ENCODE measurements around the gene GON4L.
"Not testable (repeated sequence)": the region's sequence is repeated elsewhere in the genome, so short reads cannot be mapped to it uniquely, and the experiment has no call there.

Gene GON4L

DNA sequence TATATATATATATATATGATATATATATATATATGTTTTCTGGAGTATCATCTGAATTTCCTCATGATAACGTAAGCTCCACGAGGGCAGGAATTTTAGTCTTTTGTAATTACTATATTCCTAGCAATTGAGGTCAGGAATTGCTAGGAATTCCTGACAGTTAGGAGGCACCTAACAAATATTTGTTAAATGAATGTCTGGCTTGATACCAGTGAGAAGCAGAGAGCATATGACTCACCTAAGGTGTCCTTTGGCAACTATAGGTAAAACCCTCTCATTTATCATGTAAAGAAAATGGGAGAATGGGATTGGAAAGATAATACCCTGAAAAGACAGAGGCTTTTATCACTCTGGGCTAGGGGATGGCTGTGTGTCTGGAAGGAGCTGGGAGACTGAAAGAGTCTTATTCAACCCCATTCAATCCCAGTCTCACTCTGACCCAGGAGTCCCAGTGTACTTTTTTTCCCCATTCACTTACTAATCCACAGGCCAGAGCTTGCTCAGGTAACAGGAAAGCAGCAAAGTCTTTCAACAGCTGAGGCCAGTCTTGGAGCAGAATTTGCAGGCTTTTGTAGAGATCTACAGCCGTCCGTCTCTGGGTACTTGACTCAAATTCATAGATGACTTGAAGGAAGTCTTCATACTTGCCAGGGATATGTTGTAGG is 96.9 kb downstream of the GON4L start:
- H3K4me1 ChIP-seq (ENCODE audit: control insufficient read depth, low read length): no peaks in the 10 kb centered on the region
- no peak overlapping the region for H3K27ac ChIP-seq (ENCODE audit: low read depth, low read length)
- no peaks in the 10 kb centered on the region for H3K27me3 ChIP-seq (ENCODE audit: control insufficient read depth, low read length)
- no peaks in the 10 kb centered on the region for H3F3A ChIP-seq (ENCODE audit: control insufficient read depth, insufficient read depth)
- H4K20me1 ChIP-seq (ENCODE audit: control insufficient read depth, insufficient read depth, low read depth, low read length): no peaks in the 10 kb centered on the region
- H3K36me3 ChIP-seq (ENCODE audit: control insufficient read depth, low read length): peaks cover 64% of the 10 kb centered on the region
- no peaks in the 10 kb centered on the region for H3K9me2 ChIP-seq (replicated peaks; ENCODE audit: control insufficient read depth, low read length)
- H3K9me3 ChIP-seq (ENCODE audit: control insufficient read depth, insufficient read depth, low read length): no peaks in the 10 kb centered on the region
- TF ChIP-seq, protein P1, sequence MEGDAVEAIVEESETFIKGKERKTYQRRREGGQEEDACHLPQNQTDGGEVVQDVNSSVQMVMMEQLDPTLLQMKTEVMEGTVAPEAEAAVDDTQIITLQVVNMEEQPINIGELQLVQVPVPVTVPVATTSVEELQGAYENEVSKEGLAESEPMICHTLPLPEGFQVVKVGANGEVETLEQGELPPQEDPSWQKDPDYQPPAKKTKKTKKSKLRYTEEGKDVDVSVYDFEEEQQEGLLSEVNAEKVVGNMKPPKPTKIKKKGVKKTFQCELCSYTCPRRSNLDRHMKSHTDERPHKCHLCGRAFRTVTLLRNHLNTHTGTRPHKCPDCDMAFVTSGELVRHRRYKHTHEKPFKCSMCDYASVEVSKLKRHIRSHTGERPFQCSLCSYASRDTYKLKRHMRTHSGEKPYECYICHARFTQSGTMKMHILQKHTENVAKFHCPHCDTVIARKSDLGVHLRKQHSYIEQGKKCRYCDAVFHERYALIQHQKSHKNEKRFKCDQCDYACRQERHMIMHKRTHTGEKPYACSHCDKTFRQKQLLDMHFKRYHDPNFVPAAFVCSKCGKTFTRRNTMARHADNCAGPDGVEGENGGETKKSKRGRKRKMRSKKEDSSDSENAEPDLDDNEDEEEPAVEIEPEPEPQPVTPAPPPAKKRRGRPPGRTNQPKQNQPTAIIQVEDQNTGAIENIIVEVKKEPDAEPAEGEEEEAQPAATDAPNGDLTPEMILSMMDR (IDR thresholded peaks at IDR 0.05; ENCODE audit: low read depth, low read length, poor library complexity, severe bottlenecking): no peak
- no peak for TF ChIP-seq EZH2phosphoT487 (IDR thresholded peaks at IDR 0.05; ENCODE audit: borderline replicate concordance, low read length)
- H3K4me2 ChIP-seq (ENCODE audit: low read length): no peak overlapping the region
- no peak overlapping the region for H3K4me3 ChIP-seq (ENCODE audit: low read length)
- no peaks in the 10 kb centered on the region for H3K79me2 ChIP-seq (ENCODE audit: control insufficient read depth, low read length)

DNA sequence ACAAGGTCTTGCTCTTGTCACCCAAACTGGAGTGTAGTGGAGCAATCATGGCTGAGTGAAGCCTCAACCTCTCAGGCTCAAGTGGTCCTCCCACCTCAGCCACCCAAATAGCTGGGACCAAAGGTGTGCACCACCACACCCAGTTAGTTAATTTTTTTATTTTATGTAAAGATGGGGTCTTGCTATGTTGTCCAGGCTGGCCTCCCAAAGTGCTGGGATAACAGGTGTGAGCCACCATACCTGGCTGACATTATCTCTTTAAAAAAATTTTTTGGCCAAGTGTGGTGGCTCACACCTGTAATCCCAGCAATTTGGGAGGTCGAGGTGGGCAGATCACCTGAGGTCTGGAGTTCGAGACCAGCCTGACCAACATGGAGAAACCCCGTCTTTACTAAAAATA is 98.0 kb downstream of the GON4L start:
- H3K79me2 ChIP-seq (ENCODE audit: control insufficient read depth, low read length); H3F3A ChIP-seq (ENCODE audit: control insufficient read depth, insufficient read depth); H4K20me1 ChIP-seq (ENCODE audit: control insufficient read depth, insufficient read depth, low read depth, low read length); H3K4me3 ChIP-seq (ENCODE audit: low read length); H3K27ac ChIP-seq (ENCODE audit: low read depth, low read length); H3K9me3 ChIP-seq (ENCODE audit: control insufficient read depth, insufficient read depth, low read length); H3K4me2 ChIP-seq (ENCODE audit: low read length); H3K27me3 ChIP-seq (ENCODE audit: control insufficient read depth, low read length); H3K9me2 ChIP-seq (replicated peaks; ENCODE audit: control insufficient read depth, low read length); H3K4me1 ChIP-seq (ENCODE audit: control insufficient read depth, low read length): not testable (repeated sequence)
- peaks cover 63% of the 10 kb centered on the region for H3K36me3 ChIP-seq (ENCODE audit: control insufficient read depth, low read length)

DNA sequence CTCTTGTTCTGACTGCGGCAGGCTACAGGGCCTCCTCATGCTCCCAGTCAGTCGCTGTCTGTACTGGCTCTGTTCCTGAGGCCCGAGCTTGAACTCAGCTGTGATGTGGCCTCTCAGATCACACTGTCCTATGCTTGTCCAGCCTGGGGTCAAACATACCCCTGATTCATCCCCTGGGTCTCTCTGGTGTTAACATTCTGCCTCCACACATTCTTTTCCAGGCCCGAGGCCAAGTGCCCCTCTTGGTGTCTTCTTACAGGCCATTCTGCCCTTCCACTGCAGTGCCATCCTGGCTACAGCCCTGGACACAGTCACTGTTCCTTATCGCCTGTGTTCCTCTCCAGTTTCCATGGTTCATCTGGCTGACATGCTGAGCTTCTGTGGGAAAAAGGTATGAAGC is 108.9 kb downstream of the GON4L start:
- H3K4me1 ChIP-seq (ENCODE audit: control insufficient read depth, low read length); H3F3A ChIP-seq (ENCODE audit: control insufficient read depth, insufficient read depth); H3K4me2 ChIP-seq (ENCODE audit: low read length); H3K9me2 ChIP-seq (replicated peaks; ENCODE audit: control insufficient read depth, low read length); H3K4me3 ChIP-seq (ENCODE audit: low read length); H3K9me3 ChIP-seq (ENCODE audit: control insufficient read depth, insufficient read depth, low read length); H3K27ac ChIP-seq (ENCODE audit: low read depth, low read length); H4K20me1 ChIP-seq (ENCODE audit: control insufficient read depth, insufficient read depth, low read depth, low read length); H3K79me2 ChIP-seq (ENCODE audit: control insufficient read depth, low read length); H3K27me3 ChIP-seq (ENCODE audit: control insufficient read depth, low read length): not testable (repeated sequence)
- peaks cover 20% of the 10 kb centered on the region for H3K36me3 ChIP-seq (ENCODE audit: control insufficient read depth, low read length)

DNA sequence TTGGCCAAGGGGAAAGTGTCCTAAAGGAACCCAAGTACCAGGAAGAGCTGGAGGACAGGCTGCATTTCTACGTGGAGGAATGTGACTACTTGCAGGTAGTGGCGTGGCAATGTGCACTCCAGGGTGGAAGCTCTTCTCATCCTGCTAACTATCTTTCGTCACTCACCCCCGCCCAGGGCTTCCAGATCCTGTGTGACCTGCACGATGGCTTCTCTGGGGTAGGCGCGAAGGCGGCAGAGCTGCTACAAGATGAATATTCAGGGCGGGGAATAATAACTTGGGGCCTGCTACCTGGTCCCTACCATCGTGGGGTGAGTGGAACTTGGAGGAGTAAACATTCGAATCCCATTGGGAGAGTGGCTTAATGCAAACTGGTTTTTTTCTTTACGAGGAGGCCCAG is 109.4 kb downstream of the GON4L start:
- not testable (repeated sequence) for H3K9me2 ChIP-seq (replicated peaks; ENCODE audit: control insufficient read depth, low read length); H3K27me3 ChIP-seq (ENCODE audit: control insufficient read depth, low read length); H3K4me2 ChIP-seq (ENCODE audit: low read length); H4K20me1 ChIP-seq (ENCODE audit: control insufficient read depth, insufficient read depth, low read depth, low read length); H3F3A ChIP-seq (ENCODE audit: control insufficient read depth, insufficient read depth); H3K9me3 ChIP-seq (ENCODE audit: control insufficient read depth, insufficient read depth, low read length); H3K79me2 ChIP-seq (ENCODE audit: control insufficient read depth, low read length); H3K4me1 ChIP-seq (ENCODE audit: control insufficient read depth, low read length); H3K27ac ChIP-seq (ENCODE audit: low read depth, low read length); H3K4me3 ChIP-seq (ENCODE audit: low read length)
- peaks cover 16% of the 10 kb centered on the region for H3K36me3 ChIP-seq (ENCODE audit: control insufficient read depth, low read length)

DNA sequence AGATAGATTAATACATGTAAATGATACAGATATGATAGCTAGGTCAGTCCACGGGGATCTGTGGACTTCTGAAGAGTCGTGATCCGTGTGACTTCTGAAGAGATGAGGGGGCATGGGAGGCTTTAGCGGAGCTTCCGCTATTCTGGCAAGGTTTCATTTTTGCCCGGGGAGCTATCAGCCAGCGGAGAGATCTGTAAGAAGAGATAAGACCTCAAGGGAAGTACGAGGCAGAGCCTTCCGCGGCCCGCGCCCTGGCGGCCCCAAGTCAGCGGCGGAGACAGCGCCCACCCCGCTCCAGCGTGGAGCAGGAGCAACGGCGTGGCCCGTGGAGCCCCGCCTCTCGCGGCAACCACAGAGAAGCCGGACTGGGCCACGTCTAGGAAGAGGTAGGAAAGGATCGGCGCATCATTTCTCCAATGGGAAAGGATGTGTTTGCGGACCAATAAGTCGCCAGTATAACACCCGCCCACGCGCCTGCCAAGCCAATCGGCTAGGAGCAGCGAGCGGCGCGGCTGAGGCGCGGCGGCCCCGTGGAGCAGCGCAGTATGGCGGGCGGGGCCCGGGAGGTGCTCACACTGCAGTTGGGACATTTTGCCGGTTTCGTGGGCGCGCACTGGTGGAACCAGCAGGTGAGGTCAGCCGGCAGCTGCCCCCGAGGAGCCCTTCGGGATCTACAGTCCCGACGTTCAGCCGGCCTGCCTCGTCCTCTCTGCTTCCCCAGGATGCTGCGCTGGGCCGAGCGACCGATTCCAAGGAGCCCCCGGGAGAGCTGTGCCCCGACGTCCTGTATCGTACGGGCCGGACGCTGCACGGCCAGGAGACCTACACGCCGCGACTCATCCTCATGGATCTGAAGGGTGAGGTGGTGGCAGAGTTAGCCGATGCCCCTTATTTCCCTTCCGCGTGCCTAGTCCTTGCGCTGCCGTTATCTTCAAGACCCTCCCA is 111.5 kb downstream of the GON4L start:
- H3K36me3 ChIP-seq (ENCODE audit: control insufficient read depth, low read length); H3K4me1 ChIP-seq (ENCODE audit: control insufficient read depth, low read length); H4K20me1 ChIP-seq (ENCODE audit: control insufficient read depth, insufficient read depth, low read depth, low read length); H3K9me2 ChIP-seq (replicated peaks; ENCODE audit: control insufficient read depth, low read length); H3K79me2 ChIP-seq (ENCODE audit: control insufficient read depth, low read length); H3K27me3 ChIP-seq (ENCODE audit: control insufficient read depth, low read length); H3K9me3 ChIP-seq (ENCODE audit: control insufficient read depth, insufficient read depth, low read length): not testable (repeated sequence)
- Histone ChIP-seq H3K4me3 (ENCODE audit: low read length) (peak overlapping the region; percentile 81), H3K27ac (ENCODE audit: low read depth, low read length) (peak overlapping the region; percentile 65), H3F3A (ENCODE audit: control insufficient read depth, insufficient read depth) (peaks cover 10% of the 10 kb centered on the region), H3K4me2 (ENCODE audit: low read length) (peak overlapping the region; percentile 62)
